HG03442 (cell line): ENCODE results near the gene NINL.
"Not testable (repeated sequence)": the region's sequence is repeated elsewhere in the genome, so short reads cannot be mapped to it uniquely, and the experiment has no call there.

Source experiments
- ATAC-seq: cut with Tn5 transposase; IDR thresholded peaks from one replicate; pipeline ENCODE4 v1.9.1; 2021; ENCODE audit warnings: mild to moderate bottlenecking, moderate library complexity; ENCODE audit not compliant: unreplicated experiment

Gene NINL

GRCh38 chr20:25504366-25505135 lies 80.8 kb downstream of the NINL start:
- no peak for ATAC-seq

GRCh38 chr20:25503936-25504335 lies 81.4 kb downstream of the NINL start:
- no peak for ATAC-seq

- ATAC-seq, result not testable (repeated sequence)
Observed at GRCh38 chr20:25503051-25503639, 82.2 kb downstream of the NINL start.

- no peak for ATAC-seq
Observed at GRCh38 chr20:25500880-25501351, 84.4 kb downstream of the NINL start.

- ATAC-seq, result no peak
Observed at GRCh38 chr20:25499855-25500434, 85.4 kb downstream of the NINL start.

GRCh38 chr20:25499031-25499430 lies 86.3 kb downstream of the NINL start:
- ATAC-seq, result no peak

- no peak for ATAC-seq
Observed at GRCh38 chr20:25498280-25498606, 87.1 kb downstream of the NINL start.

- no peak for ATAC-seq
Observed at GRCh38 chr20:25497586-25498279, 87.6 kb downstream of the NINL start.

- no peak for ATAC-seq
Observed at GRCh38 chr20:25496968-25497401, 88.3 kb downstream of the NINL start.

- ATAC-seq, result no peak
Observed at GRCh38 chr20:25496165-25496967, 89.0 kb downstream of the NINL start.

GRCh38 chr20:25495189-25495824 lies 90.0 kb downstream of the NINL start:
- ATAC-seq, result no peak

- ATAC-seq, result no peak
Observed at GRCh38 chr20:25494506-25495188, 90.7 kb downstream of the NINL start.

GRCh38 chr20:25493748-25494505 lies 91.4 kb downstream of the NINL start:
- no peak for ATAC-seq

- no peak for ATAC-seq
Observed at GRCh38 chr20:25493137-25493536, 92.2 kb downstream of the NINL start.

GRCh38 chr20:25491446-25492038 lies 93.8 kb downstream of the NINL start:
- ATAC-seq, result no peak

- no peak for ATAC-seq
Observed at GRCh38 chr20:25490656-25491445, 94.5 kb downstream of the NINL start.

GRCh38 chr20:25489221-25489871 lies 96.0 kb downstream of the NINL start:
- ATAC-seq, result no peak
